Heart right ventricle (tissue), 16 donors: ENCODE results near the gene ERFL. TPM values are rescaled to one million over a fixed set of nuclear protein-coding genes. Genes with fewer than 3 reads are reported as not detected.

Experiments used
- ATAC-seq, 8 donors: fragments of 200-7000 bp; cut with Tn5 transposase; one replicate each; pipeline ENCODE4 v1.9.1; 2020; ENCODE audit warnings: mild to moderate bottlenecking in 8 of 8, moderate library complexity in 8 of 8, moderate number of reproducible peaks in 1 of 8
- DNase-seq, 2 donors: peaks; one replicate each; pipeline ENCODE4 v3.0.0-alpha.2; 2020
- H3K27ac ChIP-seq, 10 donors: fragments of 200-600 bp; sonication (generic) in 2 of 10; one replicate each; pipeline versions ENCODE4 v1.5.0 to v1.8.0; 2020 to 2022; ENCODE audit warnings: mild to moderate bottlenecking in 3 of 10
- H3K27me3 ChIP-seq, 7 donors: fragments of 200-600 bp; one replicate each; pipeline ENCODE4 v1.8.0; 2021 to 2022; ENCODE audit warnings: mild to moderate bottlenecking in 2 of 7
- H3K36me3 ChIP-seq, 9 donors: fragments of 200-600 bp; sonication (generic) in 1 of 9; one replicate each; pipeline versions ENCODE4 v1.5.0 to v1.8.0; 2020 to 2022; ENCODE audit warnings: mild to moderate bottlenecking in 2 of 9
- H3K4me1 ChIP-seq, 9 donors: fragments of 200-600 bp; sonication (generic) in 1 of 9; one replicate each; pipeline versions ENCODE4 v1.5.0 to v1.8.0; 2020 to 2022; ENCODE audit warnings: mild to moderate bottlenecking in 4 of 9
- H3K4me3 ChIP-seq, 10 donors: fragments of 200-600 bp; sonication (generic) in 2 of 10; one replicate each; pipeline versions ENCODE4 v1.5.0 to v1.8.0; 2020 to 2022; ENCODE audit warnings: mild to moderate bottlenecking in 7 of 10, moderate library complexity in 2 of 10
- H3K9me3 ChIP-seq, 11 donors: fragments of 200-600 bp in 10 of 11; sonication (generic) in 2 of 11; one replicate each; pipeline versions ENCODE4 v1.5.0 to v1.8.0; 2013 to 2022; ENCODE audit warnings: mild to moderate bottlenecking in 2 of 11, control low read depth in 1 of 11, moderate library complexity in 1 of 11
- CTCF ChIP-seq, 9 donors: fragments of 200-600 bp; sonication (generic) in 2 of 9; IDR thresholded peaks; one replicate each; pipeline versions ENCODE4 v1.5.0 to v1.8.0; 2021 to 2022; ENCODE audit warnings: antibody characterized with exemption in 9 of 9, mild to moderate bottlenecking in 5 of 9, moderate library complexity in 1 of 9
- WGBS, 2 donors: extraction: QIAGEN DNeasy Blood & Tissue Kit; methylation state at CpG; one replicate each; pipeline ENCODE4 v1.1.7; 2013; ENCODE audit warnings: inconsistent platforms in 1 of 2; 5-methylcytosine and 5-hydroxymethylcytosine counted together
- intact Hi-C, 10 donors: fragments of 100-400 bp; cut with DNase I; formaldehyde crosslinking; loops; one replicate each; pipeline versions ENCODE4 v1.11.1 to v1.14.2; 2022
- polyA plus RNA-seq, 2 donors: library from polyadenylated mRNA; stranded (reverse); fragments of 200-250 nt; gene quantifications; one replicate each; pipeline ENCODE4 v1.2.3, GENCODE V29; 2013
- total RNA-seq, 10 donors: library from RNA; stranded (reverse); fragmentation: NEBNext Ultra II Directional in 3 of 10; extraction: Animal tissue kit (Norgen Biotek cat#: 25700) in 3 of 10; gene quantifications; one replicate each; pipeline versions ENCODE4 v1.2.1 to v1.2.4, GENCODE V29; 2021 to 2023
- donor health status: Arrhythmogenic right ventricular cardiomyopathy.
- donor health status: ischemic (EF 13 %, LVEDD 7.1; RV severe dilation, severe dysfunction).
- donor health status: healthy with polysubstance abuse.
- donor health status: DM: no; HTN: yes; CAD: no.
- donor health status: DM: no; HTN: no; CAD: no.
- donor health status: ischemic (EF 25% LVEDD 6.9; RV normal size, moderate dysfunction).
- donor health status: ischemic (EF 25% LVEDD 5.7; RV mildly dilated, moderate dysfunction).
- donor health status: healthy.
- donor health status: DM: yes; HTN: yes; CAD: no.
- donor health status: Ischemic cardiomyopathy.
- donor health status: ischemic (EF 35%, LVEDD 5.7; RV mildly dilated, moderate dysfunction).
- donor health status: nonischemic (EF 11% LVEDD 7.7; RV severe dilation, severe dysfunction).
- donor health status: DM: yes; HTN: yes; CAD: no.
- donor health status: PGD.
- donor health status: ischemic (EF 29% LVEDD 5.4; RV normal size, mild dysfunction).
- donor health status: nonischemic (EF 23%, LVEDD 6.1; RV moderate dilation, normal function).

ERFL gene
- total and polyA plus RNA-seq, 12 donors = 0.04 to 0.22 (median 0.13) TPM; not detected in 7

GRCh38 chr19:41937525-41938468 lies 9.5 kb upstream of the ERFL start:
- WGBS, 2 donors = 45 to 51% methylated on average over 22 of the region's 22 CpGs
- Histone ChIP-seq H3K4me3 (no peak overlapping the region), H3K9me3 (no peaks in the 10 kb centered on the region), H3K27ac (no peak overlapping the region), H3K27me3 (peaks cover 4 to 77% (median 65%) of the 10 kb centered on the region in 7 donors), H3K4me1 (peaks cover 0 to 18% (median 13%) of the 10 kb centered on the region in 9 donors), H3K36me3 (no peaks in the 10 kb centered on the region)
- intact Hi-C loops = loop anchor here in 6 of 10 donors (5.0 to 10.0 kb wide), 5 partner anchors 53 to 923 kb away; partner anchors contain the start of genes CD79A (in 3 of the 6) and ARHGEF1 (in 1 of the 6)
- ATAC-seq (no peak), DNase-seq (no peak)
- TF ChIP-seq CTCF (IDR thresholded peaks at IDR 0.05) = no peak

- no peaks in the 10 kb centered on the region for H3K36me3 ChIP-seq
- intact Hi-C loops = loop anchor here in 6 of 10 donors (5.0 to 10.0 kb wide), 5 partner anchors 52 to 922 kb away; partner anchors contain the start of genes CD79A (in 3 of the 6) and ARHGEF1 (in 1 of the 6)
- DNase-seq = no peak
- 49 to 65% methylated on average over 14 to 15 of the region's 15 CpGs for WGBS, 2 donors
- TF ChIP-seq CTCF (IDR thresholded peaks at IDR 0.05) = no peak
- peaks cover 4 to 84% (median 74%) of the 10 kb centered on the region in 7 donors for H3K27me3 ChIP-seq
- no peak overlapping the region for H3K4me3 ChIP-seq
- H3K4me1 ChIP-seq = peaks cover 0 to 18% (median 13%) of the 10 kb centered on the region in 9 donors
- no peak overlapping the region for H3K27ac ChIP-seq
- no peaks in the 10 kb centered on the region for H3K9me3 ChIP-seq
- no peak for ATAC-seq
Measured at GRCh38 chr19:41936961-41937360, 8.7 kb upstream of the ERFL start.

- intact Hi-C loops = loop anchor here in 6 of 10 donors (5.0 to 10.0 kb wide), 5 partner anchors 52 to 922 kb away; partner anchors contain the start of genes CD79A (in 3 of the 6) and ARHGEF1 (in 1 of the 6)
- 71 to 75% methylated on average over 8 of the region's 8 CpGs for WGBS, 2 donors
- Histone ChIP-seq H3K36me3 (no peaks in the 10 kb centered on the region), H3K27ac (no peak overlapping the region), H3K9me3 (no peaks in the 10 kb centered on the region), H3K4me1 (peaks cover 0 to 18% (median 13%) of the 10 kb centered on the region in 9 donors), H3K27me3 (peaks cover 7 to 84% (median 74%) of the 10 kb centered on the region in 7 donors), H3K4me3 (no peak overlapping the region)
- DNase-seq (no peak), ATAC-seq (peak in 1 of 8 donors; percentile 8)
- TF ChIP-seq CTCF (IDR thresholded peaks at IDR 0.05) = no peak
Measured at GRCh38 chr19:41936416-41936850, 8.2 kb upstream of the ERFL start.

GRCh38 chr19:41935760-41936415 lies 7.6 kb upstream of the ERFL start:
- no peak overlapping the region for H3K27ac ChIP-seq
- ATAC-seq (peak in 1 of 8 donors; percentile 19), DNase-seq (no peak)
- TF ChIP-seq CTCF (IDR thresholded peaks at IDR 0.05) = no peak
- 25 to 28% methylated on average over 26 of the region's 26 CpGs for WGBS, 2 donors
- no peaks in the 10 kb centered on the region for H3K36me3 ChIP-seq
- no peak overlapping the region for H3K4me3 ChIP-seq
- H3K9me3 ChIP-seq = no peaks in the 10 kb centered on the region
- intact Hi-C loops = loop anchor here in 8 of 10 donors (1.0 to 10.0 kb wide), 7 partner anchors 51 to 921 kb away; partner anchors contain the start of genes CD79A (in 3 of the 8) and ARHGEF1 (in 1 of the 8)
- H3K27me3 ChIP-seq = peaks cover 13 to 84% (median 74%) of the 10 kb centered on the region in 7 donors
- peaks cover 0 to 18% (median 11%) of the 10 kb centered on the region in 9 donors for H3K4me1 ChIP-seq
